H1 (cell line): ENCODE data around the gene GPR68. TPM values are rescaled to one million over a fixed set of nuclear protein-coding genes. Genes with fewer than 3 reads are reported as not detected.

ENCODE experiments used
- CTCF ChIA-PET: fragments of 300-600 bp; sonication (Branson Sonifier 250); formaldehyde crosslinking; loops from one replicate; lab custom pipeline; 2021; ENCODE audit not compliant: partially characterized antibody; lab: Charles Lee
- POLR2A ChIA-PET: fragments of 300-600 bp; sonication (Branson Sonifier 250); formaldehyde crosslinking; loops from one replicate; lab custom pipeline; 2021; ENCODE audit warnings: inconsistent platforms; ENCODE audit not compliant: partially characterized antibody; lab: Charles Lee
- DNase-seq, 2 experiments: peaks; one replicate each; pipeline versions ENCODE4 v3.0.0 to v3.0.0-alpha.2; 2010 to 2022; ENCODE audit warnings: low spot score in 2 of 2, low read depth in 1 of 2, mixed read lengths in 1 of 2
- FAIRE-seq: peaks from 2 replicates; lab custom pipeline; 2011; peaks lifted over from hg19 to GRCh38; lab: Jason Lieb, UNC
- H2AFZ ChIP-seq: 2 replicates; pipeline ENCODE4 v1.8.1; 2012; ENCODE audit warnings: low read length, inconsistent platforms
- H2AK5ac ChIP-seq: 2 replicates; pipeline ENCODE4 v1.6.1; 2013; ENCODE audit warnings: low read depth, low read length
- H2BK120ac ChIP-seq: replicated peaks from 2 replicates; pipeline ENCODE3; 2013; ENCODE audit warnings: low read depth, low read length, inconsistent platforms
- H2BK12ac ChIP-seq: 2 replicates; pipeline ENCODE4 v1.6.1; 2013; ENCODE audit warnings: low read depth, low read length
- H2BK15ac ChIP-seq: 2 replicates; pipeline ENCODE4 v1.6.1; 2013; ENCODE audit warnings: low read length
- H2BK20ac ChIP-seq: 2 replicates; pipeline ENCODE4 v1.6.1; 2013; ENCODE audit warnings: low read length
- H2BK5ac ChIP-seq: 2 replicates; pipeline ENCODE4 v1.6.1; 2013; ENCODE audit warnings: low read depth, low read length
- H3K14ac ChIP-seq: 2 replicates; pipeline ENCODE4 v1.6.1; 2013; ENCODE audit warnings: inconsistent platforms; ENCODE audit not compliant: insufficient read length
- H3K18ac ChIP-seq: 2 replicates; pipeline ENCODE4 v1.6.1; 2013; ENCODE audit warnings: low read length; ENCODE audit errors: extremely low read depth
- H3K23ac ChIP-seq: 2 replicates; pipeline ENCODE4 v1.6.1; 2013; ENCODE audit warnings: inconsistent platforms; ENCODE audit not compliant: insufficient read length
- H3K23me2 ChIP-seq: 2 replicates; pipeline ENCODE4 v1.6.1; 2013; ENCODE audit warnings: low read depth, low read length
- H3K27ac ChIP-seq: 2 replicates; pipeline ENCODE4 v1.6.1; 2011; ENCODE audit warnings: low read depth, low read length, inconsistent platforms
- H3K27me3 ChIP-seq, 4 experiments: replicated peaks in 1 of 4; 1 replicate in 1 of 4; 2 replicates in 3 of 4; pipeline versions ENCODE4 v1.6.1 to v1.8.1; 2011 to 2013; ENCODE audit warnings: low read length in 3 of 4, mild to moderate bottlenecking in 3 of 4, inconsistent platforms in 2 of 4, mixed read lengths in 2 of 4, moderate library complexity in 1 of 4; ENCODE audit not compliant: control insufficient read depth in 3 of 4, insufficient read depth in 3 of 4; ENCODE audit errors: extremely low read depth in 1 of 4
- H3K36me3 ChIP-seq, 4 experiments: 2 replicates each; pipeline versions ENCODE4 v1.6.1 to v1.8.1; 2011 to 2013; ENCODE audit warnings: mild to moderate bottlenecking in 4 of 4, low read length in 3 of 4, moderate library complexity in 2 of 4, control low read depth in 1 of 4, inconsistent platforms in 1 of 4; ENCODE audit not compliant: insufficient read depth in 4 of 4, control insufficient read depth in 2 of 4
- H3K4ac ChIP-seq: replicated peaks from 2 replicates; pipeline ENCODE3; 2013; ENCODE audit warnings: low read length, low read depth, mixed read lengths, inconsistent platforms; ENCODE audit not compliant: insufficient read length
- H3K4me1 ChIP-seq, 4 experiments: replicated peaks in 1 of 4; 1 replicate in 1 of 4; 2 replicates in 3 of 4; pipeline versions ENCODE4 v1.6.1 to v1.8.1; 2011 to 2013; ENCODE audit warnings: low read length in 3 of 4, inconsistent platforms in 2 of 4, mixed read lengths in 1 of 4; ENCODE audit not compliant: insufficient read depth in 4 of 4, control insufficient read depth in 3 of 4
- H3K4me2 ChIP-seq, 2 experiments: 2 replicates each; pipeline versions ENCODE4 v1.6.1 to v1.8.1; 2011 to 2013; ENCODE audit warnings: low read depth in 2 of 2, low read length in 2 of 2, control low read depth in 1 of 2, inconsistent platforms in 1 of 2, mild to moderate bottlenecking in 1 of 2; ENCODE audit not compliant: insufficient read depth in 1 of 2
- H3K4me3 ChIP-seq, 4 experiments: fragments of 200-600, 300-600 bp in 1 of 4; sonication (generic), shearing (Covaris generic), sonication (Bioruptor Twin) in 1 of 4; 2 replicates each; pipeline versions ENCODE4 v1.5.1 to v1.8.1; 2011 to 2016; ENCODE audit warnings: low read length in 4 of 4, low read depth in 3 of 4, control low read depth in 2 of 4, inconsistent platforms in 2 of 4, mild to moderate bottlenecking in 2 of 4, mixed read lengths in 1 of 4, moderate library complexity in 1 of 4; ENCODE audit not compliant: insufficient read depth in 2 of 4; ENCODE audit errors: extremely low read depth in 1 of 4
- H3K56ac ChIP-seq: replicated peaks from 2 replicates; pipeline ENCODE3; 2013; ENCODE audit warnings: low read depth, mild to moderate bottlenecking, mixed read lengths, low read length, inconsistent platforms; ENCODE audit not compliant: insufficient read length
- H3K79me1 ChIP-seq: 2 replicates; pipeline ENCODE4 v1.6.1; 2013; ENCODE audit warnings: low read depth, low read length, control low read depth
- H3K79me2 ChIP-seq, 2 experiments: 2 replicates each; pipeline versions ENCODE4 v1.6.1 to v1.8.1; 2012 to 2013; ENCODE audit warnings: low read length in 2 of 2, mild to moderate bottlenecking in 2 of 2, inconsistent platforms in 1 of 2; ENCODE audit not compliant: insufficient read depth in 2 of 2, control insufficient read depth in 1 of 2
- H3K9ac ChIP-seq, 4 experiments: replicated peaks in 1 of 4; 1 replicate in 1 of 4; 2 replicates in 3 of 4; pipeline versions ENCODE4 v1.6.1 to v1.8.1; 2011 to 2013; ENCODE audit warnings: low read depth in 3 of 4, low read length in 3 of 4, control low read depth in 2 of 4, mild to moderate bottlenecking in 2 of 4, moderate library complexity in 2 of 4, inconsistent platforms in 1 of 4; ENCODE audit errors: extremely low read depth in 1 of 4
- H3K9me3 ChIP-seq, 2 experiments: 2 replicates each; pipeline versions ENCODE4 v1.6.1 to v1.8.1; 2012 to 2013; ENCODE audit warnings: mild to moderate bottlenecking in 2 of 2, moderate library complexity in 2 of 2, control low read depth in 1 of 2, inconsistent platforms in 1 of 2, low read depth in 1 of 2, low read length in 1 of 2, mixed read lengths in 1 of 2; ENCODE audit not compliant: insufficient read depth in 2 of 2
- H4K20me1 ChIP-seq, 2 experiments: replicated peaks in 1 of 2; 2 replicates each; pipeline versions ENCODE3 to v1.8.1; 2011 to 2013; ENCODE audit warnings: inconsistent platforms in 2 of 2, low read length in 2 of 2, mild to moderate bottlenecking in 1 of 2; ENCODE audit not compliant: insufficient read depth in 2 of 2, control insufficient read depth in 1 of 2
- H4K5ac ChIP-seq: 2 replicates; pipeline ENCODE4 v1.6.1; 2013; ENCODE audit warnings: low read length, low read depth, mixed read lengths, inconsistent platforms; ENCODE audit not compliant: insufficient read length
- H4K8ac ChIP-seq: 2 replicates; pipeline ENCODE4 v1.8.0; 2013; ENCODE audit warnings: mild to moderate bottlenecking, moderate library complexity, low read length, inconsistent platforms; ENCODE audit not compliant: insufficient read depth; ENCODE audit errors: extremely low read depth
- H4K91ac ChIP-seq: replicated peaks from 2 replicates; pipeline ENCODE3; 2013; ENCODE audit warnings: low read length, mixed read lengths, inconsistent platforms; ENCODE audit not compliant: insufficient read length
- ATF2 ChIP-seq: IDR thresholded peaks from 2 replicates; pipeline ENCODE4 v1.6.1; 2012; ENCODE audit warnings: low read length, inconsistent platforms
- BCL11A ChIP-seq, 2 experiments: IDR thresholded peaks; one replicate each; pipeline ENCODE4 v1.6.1; 2011; ENCODE audit warnings: low read depth in 2 of 2, low read length in 2 of 2, mild to moderate bottlenecking in 2 of 2
- BRCA1 ChIP-seq: IDR thresholded peaks from 2 replicates; pipeline ENCODE4 v1.6.1; 2012; ENCODE audit warnings: low read depth, low read length, improper control_type of control experiment
- CBX5 ChIP-seq: fragments of 300-800, 300-1000 bp; sonication (generic); IDR thresholded peaks from 2 replicates; pipeline ENCODE4 v1.7.1; 2016; ENCODE audit warnings: antibody characterized with exemption, low read length, low read depth
- CHD1 ChIP-seq: IDR thresholded peaks from 2 replicates; pipeline ENCODE4 v1.6.1; 2012; ENCODE audit warnings: low read depth, low read length, improper control_type of control experiment
- EGR1 ChIP-seq: IDR thresholded peaks from 2 replicates; pipeline ENCODE4 v1.6.1; 2011; ENCODE audit warnings: low read depth, low read length, borderline replicate concordance
- FOSL1 ChIP-seq: IDR thresholded peaks from 2 replicates; pipeline ENCODE4 v1.6.1; 2011; ENCODE audit warnings: mild to moderate bottlenecking, low read depth, low read length, moderate library complexity; ENCODE audit not compliant: insufficient read depth
- GABPA ChIP-seq: IDR thresholded peaks from 2 replicates; pipeline ENCODE4 v1.6.1; 2011; ENCODE audit warnings: mild to moderate bottlenecking, low read length, moderate library complexity, borderline replicate concordance; ENCODE audit not compliant: insufficient read depth
- MAFK ChIP-seq: IDR thresholded peaks from 2 replicates; pipeline ENCODE4 v1.6.1; 2012; ENCODE audit warnings: low read depth, mild to moderate bottlenecking, improper control_type of control experiment, low read length
- SP2 ChIP-seq: IDR thresholded peaks from 2 replicates; pipeline ENCODE4 v1.6.1; 2012; ENCODE audit warnings: mild to moderate bottlenecking, low read length, inconsistent platforms
- SP4 ChIP-seq: IDR thresholded peaks from 2 replicates; pipeline ENCODE4 v1.6.1; 2012; ENCODE audit warnings: low read length, inconsistent platforms
- SRF ChIP-seq: IDR thresholded peaks from 2 replicates; pipeline ENCODE4 v1.6.1; 2011; ENCODE audit warnings: mild to moderate bottlenecking, low read depth, low read length, moderate library complexity
- TBP ChIP-seq: IDR thresholded peaks from 2 replicates; pipeline ENCODE4 v1.6.1; 2011; ENCODE audit warnings: low read depth, low read length, improper control_type of control experiment
- TEAD4 ChIP-seq: IDR thresholded peaks from 2 replicates; pipeline ENCODE4 v1.6.1; 2012; ENCODE audit warnings: low read depth, low read length, inconsistent platforms, mixed read lengths
- WGBS, 2 experiments: shearing (Covaris generic) in 1 of 2; methylation state at CpG; one replicate each; pipeline versions ENCODE4 v1.1.6 to v1.1.7; 2013 to 2015; ENCODE audit warnings: low lambda C conversion rate in 2 of 2, mixed read lengths in 2 of 2, inconsistent platforms in 1 of 2, low coverage in 1 of 2, missing lambda C conversion rate in 1 of 2; ENCODE audit not compliant: insufficient replicate concordance in 2 of 2, insufficient coverage in 1 of 2, insufficient read length in 1 of 2; ENCODE audit errors: extremely low coverage in 1 of 2, missing lambda C conversion rate in 1 of 2; 5-methylcytosine and 5-hydroxymethylcytosine counted together
- polyA plus RNA-seq, 7 experiments: library from polyadenylated mRNA; depleted of rRNA in 3 of 7; stranded (reverse) in 5 of 7; unstranded in 2 of 7; fragments of >200 nt in 5 of 7; fragments of 200-250 nt in 2 of 7; gene quantifications; 1 replicate in 5 of 7; 2 replicates in 1 of 7; 4 replicates in 1 of 7; pipeline versions ENCODE4 v1.2.1 to v1.2.3, GENCODE V29; 2011 to 2013; ENCODE audit warnings: missing spikeins in 2 of 7, mixed read lengths in 2 of 7
- total RNA-seq: library from RNA; stranded (reverse); fragmentation: NEBNext Ultra II Directional; extraction: Animal tissue kit (Norgen Biotek cat#: 25700); gene quantifications from 2 replicates; pipeline ENCODE4 v1.2.1, GENCODE V29; 2021

GPR68 gene
- total and polyA plus RNA-seq, 2 of the 8 experiments (the other 6 are each of a cell fraction or from before 2014, with no cell fraction given): 0.22 to 0.76 TPM

- POLR2A ChIA-PET: interaction anchor here (1.2 to 1.4 kb wide), 3 partner anchors 12 to 79 kb away, joined by 3 to 5 read pairs (median 3); partner anchors contain the start of gene GPR68
- Histone ChIP-seq H4K8ac (no peak overlapping the region), H2BK12ac (no peak overlapping the region), H2BK5ac (no peak overlapping the region), H3K27ac (no peak overlapping the region), H2BK15ac (no peak overlapping the region), H3K36me3 (no peaks in the 10 kb centered on the region), H3K23me2 (peaks cover 15% of the 10 kb centered on the region), H3K9me3 (no peaks in the 10 kb centered on the region), H3K18ac (no peak overlapping the region), H2AK5ac (no peak overlapping the region), H3K4me3 (no peak overlapping the region), H3K79me2 (no peaks in the 10 kb centered on the region), H2BK120ac (no peak overlapping the region), H3K14ac (no peak overlapping the region), H2AFZ (no peak overlapping the region), H3K4ac (no peak overlapping the region), H3K9ac (no peak overlapping the region), H3K79me1 (no peaks in the 10 kb centered on the region), H3K27me3 (peaks cover 0 to 16% (median 9%) of the 10 kb centered on the region in 4 experiments; a peak in 6 of 7 replicates), H3K23ac (no peak overlapping the region), H4K20me1 (no peaks in the 10 kb centered on the region), H2BK20ac (no peak overlapping the region), H3K56ac (no peak overlapping the region), H3K4me2 (no peak overlapping the region), H4K5ac (no peak overlapping the region), H3K4me1 (peaks cover 0 to 10% (median 8%) of the 10 kb centered on the region in 4 experiments; a peak in 6 of 7 replicates), H4K91ac (no peak overlapping the region)
- WGBS, 2 experiments: 95% methylated on average over 1 of the region's 1 CpG; no CpG with 5 or more reads in 1 of the 2 experiments
- CTCF ChIA-PET: interaction anchor here (0.9 to 3.7 kb wide), 10 partner anchors 12 to 706 kb away, joined by 4 to 20 read pairs (median 8); partner anchors contain the start of gene GPR68
- FAIRE-seq (no peak), DNase-seq (no peak)
- TF ChIP-seq TEAD4 (no peak), ATF2 (no peak), MAFK (no peak), TBP (no peak), EGR1 (no peak), GABPA (no peak), BCL11A (IDR thresholded peaks at IDR 0.05; ENCODE audit: low read depth in 2 of 2, low read length in 2 of 2) (no peak), FOSL1 (no peak), CBX5 (no peak), SP4 (no peak), CHD1 (no peak), SRF (no peak), SP2 (no peak), BRCA1 (no peak)
Observed at GRCh38 chr14:91256661-91257060, 12.2 kb upstream of the GPR68 start.
